ENCODE measurements around the gene ZNF827. TPM values are rescaled to one million over a fixed set of nuclear protein-coding genes. Genes with fewer than 3 reads are reported as not detected.

ZNF827 gene
- total RNA-seq, 1 donor: 10.7 TPM

- peak; percentile 45 for DNase-seq (ENCODE audit: low read depth)
- no peak overlapping the region for H3K4me3 ChIP-seq (ENCODE audit: low read depth, low read length)
- TF ChIP-seq CTCF (IDR thresholded peaks at IDR 0.05; ENCODE audit: insufficient read depth, low read length): no peak
Observed at GRCh38 chr4:145731028-145731427, 207.6 kb downstream of the ZNF827 start.

- peak; percentile 35 for DNase-seq (ENCODE audit: low read depth)
- H3K4me3 ChIP-seq (ENCODE audit: low read depth, low read length): no peak overlapping the region
- TF ChIP-seq CTCF (IDR thresholded peaks at IDR 0.05; ENCODE audit: insufficient read depth, low read length): no peak
Observed at GRCh38 chr4:145730026-145730425, 208.6 kb downstream of the ZNF827 start.

- DNase-seq (ENCODE audit: low read depth): no peak
Observed at GRCh38 chr4:145723336-145723735, 215.3 kb downstream of the ZNF827 start.

GRCh38 chr4:145722561-145722960 is 216.1 kb downstream of the ZNF827 start:
- H3K4me3 ChIP-seq (ENCODE audit: low read depth, low read length): no peak overlapping the region
- DNase-seq (ENCODE audit: low read depth): no peak
- TF ChIP-seq CTCF (IDR thresholded peaks at IDR 0.05; ENCODE audit: insufficient read depth, low read length): no peak

More at GRCh38 chr4:145723336-145723735, 215.3 kb downstream of the ZNF827 start:
- no peak overlapping the region for H3K4me3 ChIP-seq (ENCODE audit: low read depth, low read length)
- TF ChIP-seq CTCF (IDR thresholded peaks at IDR 0.05; ENCODE audit: insufficient read depth, low read length): no peak

- DNase-seq (ENCODE audit: low read depth): no peak
- no peak overlapping the region for H3K4me3 ChIP-seq (ENCODE audit: low read depth, low read length)
- TF ChIP-seq CTCF (IDR thresholded peaks at IDR 0.05; ENCODE audit: insufficient read depth, low read length): no peak
Observed at GRCh38 chr4:145720656-145721055, 218.0 kb downstream of the ZNF827 start.

GRCh38 chr4:145719752-145720624 is 218.6 kb downstream of the ZNF827 start:
- no peak for TF ChIP-seq CTCF (IDR thresholded peaks at IDR 0.05; ENCODE audit: insufficient read depth, low read length)
- no peak for DNase-seq (ENCODE audit: low read depth)
- H3K4me3 ChIP-seq (ENCODE audit: low read depth, low read length): no peak overlapping the region

All from fibroblast of the aortic adventitia (primary cell).